Measurements from ENCODE around the gene RAB3A.

RAB3A gene

DNA sequence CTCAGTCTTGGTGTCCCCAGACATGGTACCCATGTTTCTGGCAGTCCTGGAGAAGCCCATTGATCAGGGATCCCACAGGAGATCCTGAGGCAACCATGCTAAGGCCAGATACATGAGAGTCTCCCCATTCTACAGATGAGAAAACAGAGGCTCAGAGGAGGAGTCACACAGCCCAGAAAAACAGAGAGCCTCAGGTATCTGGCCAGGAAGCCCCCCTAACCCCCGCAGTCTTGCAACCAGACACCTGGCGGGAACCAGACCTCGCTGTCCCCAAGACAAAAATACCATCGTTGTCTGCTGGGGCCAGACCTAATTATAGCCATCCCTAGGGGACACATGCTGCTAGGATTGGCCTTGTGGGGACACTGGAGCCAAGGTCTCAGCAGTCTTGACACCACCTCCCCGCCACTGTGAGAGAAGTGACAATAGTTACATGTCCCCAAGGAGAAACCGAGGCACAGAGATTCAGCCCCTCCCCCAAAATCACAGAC lies 24.0 kb upstream of the RAB3A start:
- H3K36me3 Mint-ChIP-seq (ENCODE audit: low read depth) = no peaks in the 10 kb centered on the region
- no peak overlapping the region for H3K27ac Mint-ChIP-seq
- H3K27me3 Mint-ChIP-seq (ENCODE audit: low read depth) = peaks cover 58% of the 10 kb centered on the region
- H3K9me3 Mint-ChIP-seq = no peaks in the 10 kb centered on the region
- H3K4me3 Mint-ChIP-seq = no peak overlapping the region
- H3K4me1 Mint-ChIP-seq (ENCODE audit: low read depth) = peaks cover 9% of the 10 kb centered on the region

DNA sequence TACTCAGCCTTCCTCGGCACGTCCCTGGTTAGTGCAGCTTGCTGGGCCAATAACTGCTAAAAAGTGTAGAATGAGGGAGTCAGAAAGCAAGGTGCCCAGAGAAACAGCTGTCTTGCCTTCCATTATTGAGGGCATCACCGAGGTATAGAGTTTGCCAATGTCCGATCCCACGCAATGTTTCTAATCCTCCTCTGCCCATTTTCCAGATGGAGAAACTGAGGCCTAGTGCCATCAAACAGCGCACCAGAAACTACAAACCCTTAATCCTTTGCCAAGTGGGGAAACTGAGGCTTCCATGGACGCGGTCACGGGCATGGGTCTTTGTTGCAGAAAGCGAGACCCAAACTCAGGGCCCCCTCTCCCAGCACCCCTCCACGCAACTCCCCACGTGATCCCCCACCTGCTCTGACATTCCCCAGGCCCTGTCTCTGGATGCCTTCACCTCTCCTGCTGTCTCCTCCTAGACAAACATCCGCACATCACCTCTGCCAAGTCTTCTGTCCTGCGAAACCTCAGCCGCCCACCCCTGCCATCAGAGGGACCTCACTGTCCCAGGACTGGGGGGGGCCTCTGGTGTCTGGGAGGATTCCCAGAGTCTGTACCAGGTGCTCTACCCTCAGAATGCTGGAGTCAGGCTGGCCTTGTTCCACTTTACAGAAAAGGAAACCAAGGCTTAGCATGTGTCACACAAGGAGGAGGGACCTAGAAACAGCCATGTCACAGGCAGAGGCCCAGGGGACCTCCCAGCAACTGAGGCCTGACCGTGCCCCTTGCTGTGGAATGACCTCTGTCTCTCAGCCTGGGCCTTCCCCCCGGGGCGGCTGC lies 23.3 kb upstream of the RAB3A start:
- Mint-ChIP-seq H3K9me3 (no peaks in the 10 kb centered on the region), H3K27ac (no peak overlapping the region), H3K4me3 (no peak overlapping the region)

DNA sequence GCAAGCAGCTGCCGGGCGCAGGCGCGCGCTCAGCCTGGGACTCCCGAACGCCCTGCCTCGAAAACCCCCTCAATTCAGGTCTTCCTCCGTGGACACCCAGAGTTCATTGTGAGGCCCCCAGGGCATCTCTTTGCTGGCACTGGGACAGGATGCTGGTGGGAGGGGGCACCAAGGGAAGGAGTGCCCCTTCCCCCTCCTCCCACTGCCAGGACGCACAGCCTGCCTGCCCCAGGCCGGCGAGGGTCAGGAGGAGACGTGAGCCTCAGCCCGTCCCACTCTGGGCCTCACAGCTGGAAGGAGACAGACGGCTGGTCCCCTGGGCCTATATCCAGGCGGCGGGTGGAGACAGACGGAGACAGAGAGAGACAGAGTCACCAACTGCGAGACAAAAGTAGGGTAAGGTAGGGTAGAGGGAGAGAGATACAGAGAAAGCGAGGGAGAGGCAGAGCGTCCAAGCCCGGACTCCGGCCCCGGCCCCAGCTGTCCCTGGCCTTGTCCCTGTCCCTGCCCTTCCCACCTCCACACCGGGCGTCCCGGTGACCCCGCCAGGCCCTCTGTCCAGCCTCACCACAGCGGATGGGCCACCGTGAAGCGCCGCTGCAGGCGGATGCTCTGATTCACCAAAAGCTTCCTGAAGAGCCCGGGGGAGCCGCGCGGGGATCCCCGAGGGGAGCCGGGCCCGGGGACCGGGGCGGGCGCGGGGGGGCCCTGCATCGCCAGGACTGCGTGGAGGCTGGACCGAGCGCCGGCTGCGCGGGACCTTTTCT lies 22.0 kb upstream of the RAB3A start, which contains the start of gene PDE4C:
Gene PDE4C (minus strand): TSS at position 737 of the 767 bp plus-strand sequence. CDS start 23 bp downstream, at position 714.
- H3K36me3 Mint-ChIP-seq (ENCODE audit: low read depth) = no peaks in the 10 kb centered on the region
- no peak within 1 kb of the TSS for H3K27ac Mint-ChIP-seq
- H3K27me3 Mint-ChIP-seq (ENCODE audit: low read depth) = peaks cover 55% of the 10 kb centered on the region
- H3K9me3 Mint-ChIP-seq = no peaks in the 10 kb centered on the region
- no peak within 1 kb of the TSS for H3K4me3 Mint-ChIP-seq
- peaks cover 9% of the 10 kb centered on the region for H3K4me1 Mint-ChIP-seq (ENCODE audit: low read depth)

More for the DNA sequence above, 23.3 kb upstream of the RAB3A start:
- Mint-ChIP-seq H3K27me3 (ENCODE audit: low read depth) (peaks cover 53% of the 10 kb centered on the region), H3K36me3 (ENCODE audit: low read depth) (no peaks in the 10 kb centered on the region), H3K4me1 (ENCODE audit: low read depth) (peaks cover 9% of the 10 kb centered on the region)

DNA sequence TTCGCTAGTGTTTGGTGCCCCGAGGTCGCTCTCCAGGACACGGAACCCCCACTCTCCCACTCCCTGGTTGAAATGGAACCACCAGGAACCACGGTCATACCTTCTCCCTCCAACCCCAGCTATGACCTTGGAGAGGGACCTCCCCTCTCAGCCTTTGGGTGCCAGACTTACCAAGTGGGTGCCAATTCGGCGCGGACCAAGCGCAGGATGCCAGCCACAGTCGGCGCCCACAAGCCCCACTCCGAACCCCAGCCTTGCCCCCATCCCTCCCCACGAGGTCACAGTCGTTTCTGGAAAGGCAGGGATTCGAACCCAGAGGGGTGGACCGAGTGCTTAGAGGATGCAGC lies 21.5 kb upstream of the RAB3A start:
- peaks cover 53% of the 10 kb centered on the region for H3K27me3 Mint-ChIP-seq (ENCODE audit: low read depth)
- no peaks in the 10 kb centered on the region for H3K9me3 Mint-ChIP-seq
- no peak overlapping the region for H3K4me3 Mint-ChIP-seq
- H3K27ac Mint-ChIP-seq = no peak overlapping the region
- no peaks in the 10 kb centered on the region for H3K36me3 Mint-ChIP-seq (ENCODE audit: low read depth)
- peaks cover 9% of the 10 kb centered on the region for H3K4me1 Mint-ChIP-seq (ENCODE audit: low read depth)

DNA sequence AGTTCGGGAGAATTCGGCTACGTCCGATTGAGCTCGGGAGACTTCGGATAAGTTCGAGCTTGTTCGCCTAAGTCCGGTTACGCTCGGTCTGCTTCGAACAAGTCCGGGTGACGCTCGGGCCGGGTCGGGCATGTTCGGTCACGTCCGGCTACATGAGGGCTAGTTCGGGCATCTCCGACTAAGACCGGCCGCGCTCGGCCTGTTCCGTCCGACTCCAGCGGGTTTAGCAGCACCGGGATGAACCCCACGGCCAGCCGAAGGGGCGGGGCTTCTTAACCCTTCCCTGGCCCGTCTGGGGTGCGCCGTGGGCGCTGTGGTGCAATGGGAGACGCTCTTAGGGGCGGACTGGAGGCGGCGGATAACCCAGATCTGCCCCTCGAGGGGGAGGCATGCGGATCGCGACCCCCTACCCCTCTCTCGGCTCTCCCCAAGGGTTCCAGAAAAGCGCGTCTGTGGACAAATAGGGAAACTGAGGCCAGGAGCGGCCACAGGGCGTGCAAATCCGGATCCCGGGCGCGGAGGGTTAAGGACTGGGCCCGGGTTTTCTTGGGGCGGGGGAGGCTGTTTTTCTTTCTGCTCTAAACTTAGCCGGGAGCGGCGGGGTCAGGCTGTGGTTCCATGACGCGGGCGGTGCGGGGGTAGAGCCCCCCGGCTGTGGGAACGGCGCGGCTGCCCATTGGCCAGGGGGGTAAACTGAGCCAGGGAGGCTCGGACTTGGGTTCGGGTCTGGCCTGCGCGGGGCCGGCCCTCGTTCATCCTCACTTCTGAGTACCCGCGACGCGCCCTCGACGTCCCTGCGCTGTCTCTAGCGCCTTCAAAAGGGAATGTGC lies 20.9 kb upstream of the RAB3A start:
- Mint-ChIP-seq H3K27ac (peak overlapping the region; percentile 64), H3K4me1 (ENCODE audit: low read depth) (peaks cover 9% of the 10 kb centered on the region), H3K4me3 (peak overlapping the region; percentile 81), H3K9me3 (no peaks in the 10 kb centered on the region), H3K27me3 (ENCODE audit: low read depth) (peaks cover 54% of the 10 kb centered on the region), H3K36me3 (ENCODE audit: low read depth) (no peaks in the 10 kb centered on the region)

DNA sequence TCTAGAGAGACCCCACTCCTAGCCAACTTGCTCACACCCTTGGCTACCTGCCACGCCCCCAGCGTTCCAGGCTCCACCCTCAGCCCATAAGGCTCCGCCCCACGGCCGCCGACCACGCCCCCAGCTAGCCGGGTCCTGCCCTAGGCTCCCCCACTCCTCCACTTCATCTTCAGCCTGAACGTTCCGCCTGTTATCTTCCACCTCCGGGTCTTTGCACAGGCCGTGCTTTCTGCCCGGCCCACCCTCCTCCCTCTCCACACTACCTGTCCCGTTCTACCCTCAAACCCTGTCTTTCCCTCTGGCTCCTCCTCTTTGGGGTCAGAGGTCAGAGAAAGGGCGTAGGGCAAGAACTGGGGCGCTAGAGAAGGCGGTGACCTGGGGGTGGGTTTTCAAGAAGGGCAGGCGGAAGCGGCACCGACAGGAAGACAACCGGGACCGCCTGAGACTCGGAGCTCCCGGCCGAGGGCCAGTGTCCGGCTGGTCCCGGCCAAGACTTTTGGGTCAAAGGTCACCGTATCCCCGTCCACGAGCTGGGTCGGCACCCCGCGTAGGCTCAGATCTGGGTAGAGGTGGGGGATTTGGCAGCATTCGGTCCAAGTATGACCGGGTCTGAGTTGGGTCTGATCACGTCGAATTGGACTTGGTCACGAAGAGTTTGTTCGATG lies 20.1 kb upstream of the RAB3A start:
- Mint-ChIP-seq H3K9me3 (no peaks in the 10 kb centered on the region), H3K27ac (no peak overlapping the region), H3K27me3 (ENCODE audit: low read depth) (peaks cover 52% of the 10 kb centered on the region), H3K36me3 (ENCODE audit: low read depth) (no peaks in the 10 kb centered on the region), H3K4me3 (peak overlapping the region; percentile 81), H3K4me1 (ENCODE audit: low read depth) (peaks cover 9% of the 10 kb centered on the region)

DNA sequence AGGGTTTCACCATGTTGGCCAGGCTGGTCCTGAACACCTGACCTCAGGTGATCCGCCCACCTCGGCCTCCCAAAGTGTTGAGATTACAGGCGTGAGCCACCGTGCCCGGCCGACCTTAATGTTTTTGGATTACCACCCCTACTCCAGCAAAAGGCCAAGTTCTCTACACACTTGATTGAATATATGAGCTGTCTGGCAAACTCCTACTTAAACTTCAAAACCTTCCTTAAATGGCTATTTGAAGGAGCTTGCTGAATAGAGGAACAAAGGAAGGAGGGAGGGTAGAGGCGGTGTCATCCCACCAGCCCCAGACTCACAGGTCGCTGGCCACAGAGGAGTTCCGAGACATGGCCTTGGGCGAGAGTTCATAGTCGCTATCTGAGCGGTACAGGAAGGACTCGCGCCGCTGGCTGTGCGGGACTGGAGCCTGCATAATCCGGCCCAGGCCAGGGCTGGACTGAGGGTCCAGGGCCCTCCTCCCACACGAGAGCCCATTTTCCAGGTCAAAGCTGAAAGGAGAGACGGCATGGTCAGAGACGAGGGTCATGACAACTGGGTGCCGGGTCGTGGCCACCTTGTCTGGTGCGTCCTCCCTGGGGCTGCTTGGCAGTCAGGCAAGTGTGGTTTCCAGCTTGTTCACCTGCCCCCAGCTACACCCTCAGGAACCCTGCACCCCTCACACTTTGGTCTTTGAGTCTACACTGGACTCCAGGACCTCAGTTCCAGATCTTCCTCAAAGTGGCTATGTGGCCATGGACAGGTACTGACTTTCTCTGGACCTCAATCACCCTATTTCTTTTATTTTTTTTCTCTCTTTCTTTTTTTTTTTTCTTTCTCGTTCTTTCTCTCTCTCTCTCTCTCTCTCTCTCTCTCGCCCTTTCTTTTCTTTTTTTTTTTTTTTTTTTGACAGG lies 18.2 kb upstream of the RAB3A start:
- Mint-ChIP-seq H3K4me1 (ENCODE audit: low read depth) (peaks cover 9% of the 10 kb centered on the region), H3K27me3 (ENCODE audit: low read depth) (peaks cover 41% of the 10 kb centered on the region), H3K4me3 (no peak overlapping the region), H3K27ac (no peak overlapping the region), H3K9me3 (no peaks in the 10 kb centered on the region), H3K36me3 (ENCODE audit: low read depth) (no peaks in the 10 kb centered on the region)

DNA sequence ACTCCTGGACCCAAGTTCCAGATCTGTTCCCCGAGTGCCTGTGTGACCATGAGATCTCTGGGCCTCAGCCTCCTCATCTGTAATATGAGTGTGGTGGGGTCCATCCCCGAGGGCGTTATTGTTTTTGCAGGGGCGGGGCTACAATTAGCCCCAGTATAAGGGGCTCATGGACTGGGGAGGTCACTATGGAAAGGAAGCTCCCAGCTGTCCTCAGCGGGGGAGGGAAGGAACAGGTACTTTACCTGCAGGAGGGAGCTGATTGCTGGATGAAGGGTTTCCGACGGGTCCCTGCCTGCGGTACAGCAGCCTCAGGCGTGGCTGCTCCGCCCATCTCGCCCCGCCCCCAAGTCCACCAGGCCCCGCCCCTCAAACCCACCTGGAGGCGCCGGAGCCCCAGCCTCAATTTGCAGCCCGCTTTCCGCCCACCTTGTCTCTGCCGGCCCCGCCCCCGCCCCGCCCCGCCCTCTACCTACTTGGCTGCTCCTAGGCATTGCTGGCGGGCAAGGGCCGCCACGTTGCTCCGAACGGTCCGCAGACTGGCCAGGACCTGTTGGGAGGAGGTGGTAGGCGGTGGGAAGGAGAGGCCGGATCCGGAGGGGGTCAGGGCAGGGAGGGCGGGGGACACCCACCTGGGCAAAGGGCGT lies 16.9 kb upstream of the RAB3A start:
- peaks cover 7% of the 10 kb centered on the region for H3K4me1 Mint-ChIP-seq (ENCODE audit: low read depth)
- no peaks in the 10 kb centered on the region for H3K36me3 Mint-ChIP-seq (ENCODE audit: low read depth)
- no peak overlapping the region for H3K4me3 Mint-ChIP-seq
- no peak overlapping the region for H3K27ac Mint-ChIP-seq
- peaks cover 32% of the 10 kb centered on the region for H3K27me3 Mint-ChIP-seq (ENCODE audit: low read depth)
- no peaks in the 10 kb centered on the region for H3K9me3 Mint-ChIP-seq

DNA sequence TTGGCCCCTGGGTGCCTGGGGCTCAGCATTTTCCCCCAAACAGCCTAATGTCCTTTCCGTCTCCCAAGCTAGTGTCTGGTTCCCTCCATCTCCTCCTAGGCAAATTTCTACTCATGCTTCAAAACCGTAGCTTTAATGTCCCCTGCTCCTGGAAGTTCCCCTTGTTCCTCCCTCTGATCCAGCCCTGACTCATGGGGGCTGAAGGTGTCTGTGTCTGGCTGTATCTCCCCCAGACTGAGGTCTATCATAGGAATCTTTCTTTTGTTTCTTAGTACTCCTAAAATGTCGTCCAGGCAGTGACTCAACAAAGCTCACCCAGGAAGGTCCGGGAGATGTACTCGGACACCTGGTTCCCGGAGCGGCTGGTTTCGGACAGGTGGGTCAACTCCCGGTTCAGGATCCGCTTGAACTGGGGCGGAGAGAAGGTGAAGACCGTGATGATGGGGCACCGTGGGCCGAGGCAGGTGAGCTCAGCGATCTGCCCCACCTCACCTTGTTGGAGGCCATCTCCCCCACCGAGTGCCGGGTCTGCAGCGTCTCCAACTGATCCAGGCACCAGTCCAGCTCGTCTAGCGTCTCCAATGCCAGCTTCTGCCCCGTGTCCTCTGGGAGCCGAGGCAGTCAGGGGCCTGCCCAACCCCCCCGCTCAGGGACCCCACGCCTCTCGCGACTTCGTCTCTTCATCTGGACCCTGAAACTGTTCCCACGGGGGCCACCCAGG lies 16.2 kb upstream of the RAB3A start:
- Mint-ChIP-seq H3K27ac (no peak overlapping the region), H3K27me3 (ENCODE audit: low read depth) (peaks cover 26% of the 10 kb centered on the region), H3K9me3 (no peaks in the 10 kb centered on the region), H3K4me1 (ENCODE audit: low read depth) (peaks cover 7% of the 10 kb centered on the region), H3K4me3 (no peak overlapping the region), H3K36me3 (ENCODE audit: low read depth) (no peaks in the 10 kb centered on the region)

DNA sequence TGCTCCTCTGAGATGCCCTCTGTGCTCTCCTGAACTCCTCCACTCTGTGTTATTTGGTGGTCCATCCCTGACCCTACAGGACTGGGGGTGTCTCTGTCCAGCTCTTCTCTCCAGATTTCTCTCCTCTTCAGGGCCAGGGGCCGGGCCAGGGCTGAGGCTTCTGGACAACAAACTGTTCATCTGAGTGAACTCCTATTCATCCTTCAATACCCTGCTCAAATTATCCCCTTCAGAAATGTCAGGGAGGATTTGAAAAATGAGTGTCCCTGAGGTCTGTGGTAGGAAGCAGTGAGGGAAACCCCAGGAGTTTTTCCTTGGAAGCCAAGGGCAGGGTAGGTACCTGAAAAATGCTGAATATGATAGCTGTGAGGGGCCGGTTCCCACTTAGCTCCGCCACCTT lies 14.8 kb upstream of the RAB3A start:
- H3K36me3 Mint-ChIP-seq (ENCODE audit: low read depth) = no peaks in the 10 kb centered on the region
- no peaks in the 10 kb centered on the region for H3K9me3 Mint-ChIP-seq
- peaks cover 17% of the 10 kb centered on the region for H3K27me3 Mint-ChIP-seq (ENCODE audit: low read depth)
- H3K4me3 Mint-ChIP-seq = no peak overlapping the region
- H3K27ac Mint-ChIP-seq = no peak overlapping the region
- no peaks in the 10 kb centered on the region for H3K4me1 Mint-ChIP-seq (ENCODE audit: low read depth)

DNA sequence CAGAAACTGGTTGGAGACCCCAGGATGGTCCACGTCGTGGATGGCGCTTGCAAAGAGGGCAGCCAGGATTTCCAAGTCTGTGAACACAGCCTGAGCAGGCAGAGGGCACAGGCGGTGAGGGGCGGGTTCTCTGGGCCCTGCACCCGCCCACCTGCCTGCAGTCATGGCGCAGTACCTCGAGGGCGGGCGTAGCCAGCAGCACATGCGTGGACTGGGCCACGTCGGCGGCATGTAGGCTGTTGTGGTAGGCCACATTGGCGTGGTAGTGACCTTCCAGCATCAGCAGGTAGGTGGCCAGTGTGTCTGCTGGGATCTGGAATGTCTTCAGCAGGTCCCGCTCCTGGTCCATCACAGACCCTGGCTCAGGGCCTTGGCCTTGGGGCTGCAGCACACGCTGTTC lies 14.3 kb upstream of the RAB3A start:
- no peaks in the 10 kb centered on the region for H3K36me3 Mint-ChIP-seq (ENCODE audit: low read depth)
- H3K4me1 Mint-ChIP-seq (ENCODE audit: low read depth) = no peaks in the 10 kb centered on the region
- H3K4me3 Mint-ChIP-seq = no peak overlapping the region
- H3K27ac Mint-ChIP-seq = no peak overlapping the region
- no peaks in the 10 kb centered on the region for H3K9me3 Mint-ChIP-seq
- H3K27me3 Mint-ChIP-seq (ENCODE audit: low read depth) = peaks cover 17% of the 10 kb centered on the region

DNA sequence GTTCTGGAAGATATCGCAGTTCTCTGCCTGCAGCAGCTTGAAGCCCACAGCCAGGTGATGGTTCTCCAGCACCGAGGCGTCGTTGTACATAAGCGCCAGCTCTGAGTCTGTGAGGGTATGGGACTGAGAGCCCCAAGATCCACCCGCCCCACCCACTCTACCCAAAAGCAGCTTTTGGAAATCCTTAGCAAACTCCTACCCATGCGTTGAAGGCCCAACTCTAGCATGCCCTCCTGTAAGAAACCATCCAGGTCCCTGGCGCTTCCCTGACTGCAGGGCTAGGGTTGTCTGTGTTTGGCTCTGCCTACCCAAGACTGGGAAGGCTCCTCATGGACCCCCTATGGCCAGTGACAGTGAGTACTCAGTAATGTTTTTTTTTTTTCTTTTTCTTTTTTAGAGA lies 12.9 kb upstream of the RAB3A start:
- H3K36me3 Mint-ChIP-seq (ENCODE audit: low read depth) = no peaks in the 10 kb centered on the region
- no peaks in the 10 kb centered on the region for H3K4me1 Mint-ChIP-seq (ENCODE audit: low read depth)
- no peak overlapping the region for H3K27ac Mint-ChIP-seq
- H3K4me3 Mint-ChIP-seq = no peak overlapping the region
- H3K9me3 Mint-ChIP-seq = no peaks in the 10 kb centered on the region
- peaks cover 13% of the 10 kb centered on the region for H3K27me3 Mint-ChIP-seq (ENCODE audit: low read depth)
